T-helper 1 cell treated with Interleukin-12 subunit alpha and Interleukin-12 subunit beta and Interleukin-4 antibody, amounts not matched to agents 30 μg/mL and 1 μg/mL, for 36 hours (primary cell): ENCODE data around the gene GEMIN8.

Source experiments
- H3K27ac Mint-ChIP-seq: one replicate; pipeline ENCODE4 v1.8.0; 2021; ENCODE audit warnings: mild to moderate bottlenecking, mixed read lengths
- H3K27me3 Mint-ChIP-seq: one replicate; pipeline ENCODE4 v1.8.0; 2021; ENCODE audit warnings: low read depth, mixed read lengths
- H3K36me3 Mint-ChIP-seq: one replicate; pipeline ENCODE4 v1.8.0; 2021; ENCODE audit warnings: low read depth, mixed read lengths
- H3K4me1 Mint-ChIP-seq: one replicate; pipeline ENCODE4 v1.8.0; 2021; ENCODE audit warnings: low read depth, mixed read lengths
- H3K4me3 Mint-ChIP-seq: one replicate; pipeline ENCODE4 v1.8.0; 2021; ENCODE audit warnings: mild to moderate bottlenecking, moderate library complexity, mixed read lengths
- H3K9me3 Mint-ChIP-seq: one replicate; pipeline ENCODE4 v1.8.0; 2021; ENCODE audit warnings: mixed read lengths

The GEMIN8 gene

GRCh38 chrX:14030174-14030530 is 460 bp upstream of the GEMIN8 start:
- Mint-ChIP-seq H3K27ac (peak overlapping the region; percentile 97), H3K27me3 (peaks cover 10% of the 10 kb centered on the region)

GRCh38 chrX:14029039-14029424 is 660 bp downstream of the GEMIN8 start:
- Mint-ChIP-seq H3K4me3 (peak overlapping the region; percentile 69), H3K4me1 (peaks cover 24% of the 10 kb centered on the region), H3K27ac (peak overlapping the region; percentile 76), H3K9me3 (no peaks in the 10 kb centered on the region), H3K36me3 (peaks cover 4% of the 10 kb centered on the region), H3K27me3 (peaks cover 4% of the 10 kb centered on the region)

More at GRCh38 chrX:14030174-14030530, 460 bp upstream of the GEMIN8 start:
- peaks cover 24% of the 10 kb centered on the region for H3K4me1 Mint-ChIP-seq
- H3K9me3 Mint-ChIP-seq: no peaks in the 10 kb centered on the region
- peaks cover 4% of the 10 kb centered on the region for H3K36me3 Mint-ChIP-seq
- peak overlapping the region; percentile 96 for H3K4me3 Mint-ChIP-seq

GRCh38 chrX:14028473-14028872 is 1.2 kb downstream of the GEMIN8 start:
- peak overlapping the region; percentile 69 for H3K4me3 Mint-ChIP-seq
- no peaks in the 10 kb centered on the region for H3K27me3 Mint-ChIP-seq
- H3K9me3 Mint-ChIP-seq: no peaks in the 10 kb centered on the region
- peaks cover 4% of the 10 kb centered on the region for H3K36me3 Mint-ChIP-seq
- peaks cover 24% of the 10 kb centered on the region for H3K4me1 Mint-ChIP-seq
- H3K27ac Mint-ChIP-seq: peak overlapping the region; percentile 76

GRCh38 chrX:14027511-14028019 is 2.1 kb downstream of the GEMIN8 start:
- Mint-ChIP-seq H3K27me3 (no peaks in the 10 kb centered on the region), H3K4me1 (peaks cover 24% of the 10 kb centered on the region), H3K4me3 (no peak overlapping the region), H3K27ac (peak overlapping the region; percentile 63), H3K36me3 (peaks cover 4% of the 10 kb centered on the region), H3K9me3 (no peaks in the 10 kb centered on the region)

GRCh38 chrX:14027036-14027435 is 2.7 kb downstream of the GEMIN8 start:
- Mint-ChIP-seq H3K27ac (peak overlapping the region; percentile 63), H3K27me3 (no peaks in the 10 kb centered on the region), H3K9me3 (peaks cover 4% of the 10 kb centered on the region), H3K4me1 (peaks cover 24% of the 10 kb centered on the region), H3K36me3 (peaks cover 6% of the 10 kb centered on the region), H3K4me3 (no peak overlapping the region)

GRCh38 chrX:14026121-14026520 is 3.6 kb downstream of the GEMIN8 start:
- Mint-ChIP-seq H3K36me3 (peaks cover 6% of the 10 kb centered on the region), H3K27ac (no peak overlapping the region), H3K4me1 (peaks cover 24% of the 10 kb centered on the region), H3K27me3 (no peaks in the 10 kb centered on the region), H3K9me3 (peaks cover 4% of the 10 kb centered on the region), H3K4me3 (no peak overlapping the region)

GRCh38 chrX:14022019-14022418 is 7.7 kb downstream of the GEMIN8 start:
- H3K4me3 Mint-ChIP-seq: no peak overlapping the region
- no peak overlapping the region for H3K27ac Mint-ChIP-seq
- H3K9me3 Mint-ChIP-seq: peaks cover 4% of the 10 kb centered on the region
- no peaks in the 10 kb centered on the region for H3K27me3 Mint-ChIP-seq
- H3K36me3 Mint-ChIP-seq: peaks cover 12% of the 10 kb centered on the region
- H3K4me1 Mint-ChIP-seq: peaks cover 5% of the 10 kb centered on the region

- H3K27ac Mint-ChIP-seq: no peak overlapping the region
- peaks cover 1% of the 10 kb centered on the region for H3K4me1 Mint-ChIP-seq
- H3K4me3 Mint-ChIP-seq: no peak overlapping the region
- peaks cover 3% of the 10 kb centered on the region for H3K9me3 Mint-ChIP-seq
- H3K27me3 Mint-ChIP-seq: no peaks in the 10 kb centered on the region
- H3K36me3 Mint-ChIP-seq: peaks cover 20% of the 10 kb centered on the region
Observed at GRCh38 chrX:14017399-14017798, 12.3 kb downstream of the GEMIN8 start.

GRCh38 chrX:14015941-14016340 is 13.8 kb downstream of the GEMIN8 start:
- H3K4me1 Mint-ChIP-seq: peaks cover 1% of the 10 kb centered on the region
- H3K9me3 Mint-ChIP-seq: no peaks in the 10 kb centered on the region
- H3K27me3 Mint-ChIP-seq: no peaks in the 10 kb centered on the region
- H3K27ac Mint-ChIP-seq: no peak overlapping the region
- no peak overlapping the region for H3K4me3 Mint-ChIP-seq
- peaks cover 17% of the 10 kb centered on the region for H3K36me3 Mint-ChIP-seq

- Mint-ChIP-seq H3K9me3 (no peaks in the 10 kb centered on the region), H3K36me3 (peaks cover 16% of the 10 kb centered on the region), H3K4me3 (no peak overlapping the region), H3K4me1 (peaks cover 1% of the 10 kb centered on the region), H3K27ac (no peak overlapping the region), H3K27me3 (no peaks in the 10 kb centered on the region)
Observed at GRCh38 chrX:14015294-14015693, 14.4 kb downstream of the GEMIN8 start.

- H3K36me3 Mint-ChIP-seq: peaks cover 12% of the 10 kb centered on the region
- no peaks in the 10 kb centered on the region for H3K27me3 Mint-ChIP-seq
- H3K4me3 Mint-ChIP-seq: no peak overlapping the region
- no peaks in the 10 kb centered on the region for H3K9me3 Mint-ChIP-seq
- peaks cover 1% of the 10 kb centered on the region for H3K4me1 Mint-ChIP-seq
- H3K27ac Mint-ChIP-seq: no peak overlapping the region
Observed at GRCh38 chrX:14014526-14014925, 15.2 kb downstream of the GEMIN8 start.

- H3K9me3 Mint-ChIP-seq: no peaks in the 10 kb centered on the region
- no peaks in the 10 kb centered on the region for H3K27me3 Mint-ChIP-seq
- peaks cover 18% of the 10 kb centered on the region for H3K36me3 Mint-ChIP-seq
- peaks cover 1% of the 10 kb centered on the region for H3K4me1 Mint-ChIP-seq
- H3K4me3 Mint-ChIP-seq: no peak overlapping the region
- H3K27ac Mint-ChIP-seq: no peak overlapping the region
Observed at GRCh38 chrX:14013054-14013453, 16.6 kb downstream of the GEMIN8 start.

- no peak overlapping the region for H3K27ac Mint-ChIP-seq
- H3K4me1 Mint-ChIP-seq: peaks cover 1% of the 10 kb centered on the region
- no peaks in the 10 kb centered on the region for H3K9me3 Mint-ChIP-seq
- H3K4me3 Mint-ChIP-seq: no peak overlapping the region
- no peaks in the 10 kb centered on the region for H3K27me3 Mint-ChIP-seq
- H3K36me3 Mint-ChIP-seq: peaks cover 19% of the 10 kb centered on the region
Observed at GRCh38 chrX:14010566-14010965, 19.1 kb downstream of the GEMIN8 start.

GRCh38 chrX:14006540-14006939 is 23.2 kb downstream of the GEMIN8 start:
- Mint-ChIP-seq H3K27me3 (no peaks in the 10 kb centered on the region), H3K36me3 (peaks cover 14% of the 10 kb centered on the region), H3K4me1 (peaks cover 3% of the 10 kb centered on the region), H3K4me3 (no peak overlapping the region), H3K9me3 (no peaks in the 10 kb centered on the region), H3K27ac (no peak overlapping the region)

GRCh38 chrX:14003876-14004425 is 25.7 kb downstream of the GEMIN8 start:
- H3K4me1 Mint-ChIP-seq: peaks cover 3% of the 10 kb centered on the region
- no peak overlapping the region for H3K27ac Mint-ChIP-seq
- H3K36me3 Mint-ChIP-seq: peaks cover 14% of the 10 kb centered on the region
- no peaks in the 10 kb centered on the region for H3K9me3 Mint-ChIP-seq
- H3K4me3 Mint-ChIP-seq: no peak overlapping the region
- H3K27me3 Mint-ChIP-seq: no peaks in the 10 kb centered on the region

- Mint-ChIP-seq H3K27me3 (no peaks in the 10 kb centered on the region), H3K4me3 (no peak overlapping the region), H3K27ac (no peak overlapping the region), H3K9me3 (no peaks in the 10 kb centered on the region), H3K4me1 (peaks cover 3% of the 10 kb centered on the region), H3K36me3 (peaks cover 9% of the 10 kb centered on the region)
Observed at GRCh38 chrX:14003028-14003427, 26.7 kb downstream of the GEMIN8 start.
